ENCODE data around the gene RPP40. TPM values are rescaled to one million over a fixed set of nuclear protein-coding genes. Genes with fewer than 3 reads are reported as not detected.

RPP40 gene
- polyA plus RNA-seq, 1 of the 3 experiments (the other 2 are of a cell fraction), result 9.8 TPM

DNA sequence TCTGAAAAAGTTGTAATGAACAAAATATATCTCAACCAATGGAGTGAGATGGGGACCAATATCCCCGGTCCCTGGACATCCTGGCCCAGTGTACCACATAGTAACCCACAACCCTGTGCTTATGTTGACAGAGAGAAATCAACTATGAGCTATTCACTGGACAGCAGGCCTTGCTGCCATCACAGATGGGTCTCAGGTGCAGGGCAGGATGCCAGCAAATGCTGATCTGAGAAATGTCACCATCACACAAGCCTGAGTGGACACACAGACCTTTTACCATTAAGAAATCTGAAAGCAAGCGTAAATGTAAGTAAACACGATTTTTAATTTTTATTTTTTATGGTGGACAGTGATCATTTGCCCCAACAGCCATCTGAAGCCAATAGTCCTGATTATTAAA lies 9.1 kb downstream of the RPP40 start (continued):
- no peak for TF ChIP-seq NRF1 (IDR thresholded peaks at IDR 0.05; ENCODE audit: low read depth, low read length)
- no peak for TF ChIP-seq POLR2AphosphoS5 (IDR thresholded peaks at IDR 0.05; ENCODE audit: low read depth, low read length)

- no peak overlapping the region for H3K4me3 ChIP-seq (ENCODE audit: low read depth in 2 of 2, low read length in 1 of 2)
- H3K27me3 ChIP-seq (ENCODE audit: insufficient read depth), result no peaks in the 10 kb centered on the region
- ChIA-PET POLR2A (no interaction called here), CTCF (no interaction called here)
- H3K4me2 ChIP-seq, result no peak overlapping the region
- peaks cover 3% of the 10 kb centered on the region for H3F3A ChIP-seq (replicated peaks; ENCODE audit: insufficient read depth)
- H3K27ac ChIP-seq (ENCODE audit: low read depth in 2 of 2, low read length in 1 of 2), result no peak overlapping the region
- H3K9me2 ChIP-seq, result no peaks in the 10 kb centered on the region
- no peak for DNase-seq
- no peaks in the 10 kb centered on the region for H3K36me3 ChIP-seq (replicated peaks in 1 of 2; ENCODE audit: control insufficient read depth in 1 of 2, insufficient read depth in 2 of 2, low read length in 1 of 2)
- no peaks in the 10 kb centered on the region for H4K20me1 ChIP-seq (ENCODE audit: insufficient read depth)
- TF ChIP-seq JUND (IDR thresholded peaks at IDR 0.05) (no peak), EP300 (IDR thresholded peaks at IDR 0.05; ENCODE audit: borderline replicate concordance in 1 of 2, low read depth in 1 of 2, low read length in 1 of 2) (no peak)
- H3K9ac ChIP-seq, result no peak overlapping the region
- no peaks in the 10 kb centered on the region for H3K79me2 ChIP-seq (ENCODE audit: insufficient read depth)
- no peaks in the 10 kb centered on the region; a peak in 1 of 4 replicates for H3K4me1 ChIP-seq (ENCODE audit: control insufficient read depth in 1 of 2, insufficient read depth in 2 of 2, low read depth in 1 of 2, low read length in 1 of 2)
- H3K9me3 ChIP-seq, result no peaks in the 10 kb centered on the region
- WGBS (ENCODE audit: low lambda C conversion rate), result 65% methylated on average over 4 of the region's 4 CpGs
- no peak overlapping the region for H2AFZ ChIP-seq (ENCODE audit: low read depth)
These were observed 16.4 kb downstream of the RPP40 start for GRCh38 chr6:4987432-4987831.

GRCh38 chr6:4986999-4987398 lies 16.8 kb downstream of the RPP40 start:
- H3K9me3 ChIP-seq, result no peaks in the 10 kb centered on the region
- no peaks in the 10 kb centered on the region for H3K9me2 ChIP-seq
- ChIA-PET CTCF (no interaction called here), POLR2A (no interaction called here)
- H3K9ac ChIP-seq, result no peak overlapping the region
- WGBS (ENCODE audit: low lambda C conversion rate), result 18% methylated on average over 3 of the region's 3 CpGs
- TF ChIP-seq RXRA (IDR thresholded peaks at IDR 0.05; ENCODE audit: borderline replicate concordance, low read depth), result no peak
- TF ChIP-seq RAD21 (IDR thresholded peaks at IDR 0.05; ENCODE audit: low read length), result no peak
- no peak for TF ChIP-seq USF2 (IDR thresholded peaks at IDR 0.05; ENCODE audit: borderline replicate concordance, low read depth, low read length)
- TF ChIP-seq, protein P1, sequence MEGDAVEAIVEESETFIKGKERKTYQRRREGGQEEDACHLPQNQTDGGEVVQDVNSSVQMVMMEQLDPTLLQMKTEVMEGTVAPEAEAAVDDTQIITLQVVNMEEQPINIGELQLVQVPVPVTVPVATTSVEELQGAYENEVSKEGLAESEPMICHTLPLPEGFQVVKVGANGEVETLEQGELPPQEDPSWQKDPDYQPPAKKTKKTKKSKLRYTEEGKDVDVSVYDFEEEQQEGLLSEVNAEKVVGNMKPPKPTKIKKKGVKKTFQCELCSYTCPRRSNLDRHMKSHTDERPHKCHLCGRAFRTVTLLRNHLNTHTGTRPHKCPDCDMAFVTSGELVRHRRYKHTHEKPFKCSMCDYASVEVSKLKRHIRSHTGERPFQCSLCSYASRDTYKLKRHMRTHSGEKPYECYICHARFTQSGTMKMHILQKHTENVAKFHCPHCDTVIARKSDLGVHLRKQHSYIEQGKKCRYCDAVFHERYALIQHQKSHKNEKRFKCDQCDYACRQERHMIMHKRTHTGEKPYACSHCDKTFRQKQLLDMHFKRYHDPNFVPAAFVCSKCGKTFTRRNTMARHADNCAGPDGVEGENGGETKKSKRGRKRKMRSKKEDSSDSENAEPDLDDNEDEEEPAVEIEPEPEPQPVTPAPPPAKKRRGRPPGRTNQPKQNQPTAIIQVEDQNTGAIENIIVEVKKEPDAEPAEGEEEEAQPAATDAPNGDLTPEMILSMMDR (IDR thresholded peaks at IDR 0.05), result no peak
- no peak for TF ChIP-seq REST (IDR thresholded peaks at IDR 0.05; ENCODE audit: low read depth, low read length)
- no peak for TF ChIP-seq TEAD4 (IDR thresholded peaks at IDR 0.05; ENCODE audit: borderline replicate concordance, insufficient read depth)
- TF ChIP-seq SIN3A (IDR thresholded peaks at IDR 0.05; ENCODE audit: borderline replicate concordance, low read depth, low read length), result no peak
- TF ChIP-seq JUND (IDR thresholded peaks at IDR 0.05), result no peak
- no peak for TF ChIP-seq ELF1 (IDR thresholded peaks at IDR 0.05)
- no peak for TF ChIP-seq POLR2AphosphoS5 (IDR thresholded peaks at IDR 0.05; ENCODE audit: low read depth, low read length)
- no peak for TF ChIP-seq FOSL2 (IDR thresholded peaks at IDR 0.05; ENCODE audit: borderline replicate concordance, low read depth)
- TF ChIP-seq EZH2phosphoT487 (IDR thresholded peaks at IDR 0.05; ENCODE audit: borderline replicate concordance, low read depth), result no peak
- no peaks in the 10 kb centered on the region for H3K36me3 ChIP-seq (replicated peaks in 1 of 2; ENCODE audit: control insufficient read depth in 1 of 2, insufficient read depth in 2 of 2, low read length in 1 of 2)
- H2AFZ ChIP-seq (ENCODE audit: low read depth), result no peak overlapping the region
- no peak overlapping the region for H3K4me3 ChIP-seq (ENCODE audit: low read depth in 2 of 2, low read length in 1 of 2)
- DNase-seq, result no peak
- H3K4me1 ChIP-seq (ENCODE audit: control insufficient read depth in 1 of 2, insufficient read depth in 2 of 2, low read depth in 1 of 2, low read length in 1 of 2), result peaks cover 0 to 2% of the 10 kb centered on the region in 2 experiments; a peak in 1 of 4 replicates
- H4K20me1 ChIP-seq (ENCODE audit: insufficient read depth), result no peaks in the 10 kb centered on the region
- H3K27me3 ChIP-seq (ENCODE audit: insufficient read depth), result no peaks in the 10 kb centered on the region
- H3F3A ChIP-seq (replicated peaks; ENCODE audit: insufficient read depth), result peaks cover 3% of the 10 kb centered on the region
- no peaks in the 10 kb centered on the region for H3K79me2 ChIP-seq (ENCODE audit: insufficient read depth)
- H3K27ac ChIP-seq (ENCODE audit: low read depth in 2 of 2, low read length in 1 of 2), result no peak overlapping the region
- H3K4me2 ChIP-seq, result no peak overlapping the region

All from SK-N-SH (cell line).